HCT116 (cell line): ENCODE results near the gene ZNF423. TPM values are rescaled to one million over a fixed set of nuclear protein-coding genes. Genes with fewer than 3 reads are reported as not detected.

ENCODE experiments used
- ATAC-seq: fragments of 200-7000 bp; cut with Tn5 transposase; 2 replicates; pipeline ENCODE4 v1.9.1; 2020; ENCODE audit warnings: mild to moderate bottlenecking, moderate library complexity
- BruUV-seq: library from RNA; stranded (reverse); fragments of 400-500 nt; replicated peaks from 2 replicates; lab custom pipeline; 2021; lab: Mats Ljungman, UMichigan
- CTCF ChIA-PET: fragments of 300-600 bp; sonication (Branson Sonifier 250); formaldehyde crosslinking; loops from one replicate; lab custom pipeline; 2021; ENCODE audit warnings: antibody characterized with exemption; lab: Charles Lee
- POLR2A ChIA-PET: fragments of 300-600, 350-600 bp; sonication (Branson Sonifier 250); formaldehyde crosslinking; loops from one replicate; lab custom pipeline; 2021; ENCODE audit warnings: antibody characterized with exemption; lab: Charles Lee
- RAD21 ChIA-PET, 2 experiments: fragments of 300-600 bp; sonication (Branson Sonifier 250); formaldehyde crosslinking; loops; one replicate each; lab custom pipeline; 2023; ENCODE audit warnings: low total read pairs in 2 of 2; ENCODE audit not compliant: uncharacterized antibody in 2 of 2, unreplicated experiment in 2 of 2, low non-redundant PET in 1 of 2; lab: Charles Lee
- DNase-seq: peaks from one replicate; pipeline ENCODE4 v3.0.0-alpha.2; 2010; ENCODE audit warnings: low read depth, low spot score
- H2AFZ ChIP-seq: fragments of 200-600 bp; shearing (Covaris generic), sonication (generic); 2 replicates; pipeline ENCODE4 v1.6.1; 2017; ENCODE audit warnings: low read depth, mixed run types, mixed read lengths, antibody characterized with exemption, low read length; ENCODE audit not compliant: poor library complexity, severe bottlenecking
- H3K27ac ChIP-seq: 2 replicates; pipeline ENCODE4 v1.5.1; 2012; ENCODE audit warnings: low read depth, low read length
- H3K27me3 ChIP-seq: fragments of 200-600 bp; sonication (generic); 2 replicates; pipeline ENCODE4 v1.6.1; 2016; ENCODE audit warnings: mixed run types, low read length, mixed read lengths; ENCODE audit not compliant: insufficient read depth
- H3K36me3 ChIP-seq, 2 experiments: fragments of 200-500 bp in 1 of 2; fragments of 200-600 bp in 1 of 2; sonication (Bioruptor generic) in 1 of 2; sonication (generic) in 1 of 2; 2 replicates each; pipeline versions ENCODE4 v1.5.1 to v1.6.1; 2014 to 2016; ENCODE audit warnings: low read length in 2 of 2, inconsistent platforms in 1 of 2, mixed read lengths in 1 of 2, mixed run types in 1 of 2; ENCODE audit not compliant: insufficient read depth in 2 of 2, control insufficient read depth in 1 of 2
- H3K4me1 ChIP-seq, 2 experiments: fragments of 200-600 bp in 1 of 2; sonication (generic) in 1 of 2; 2 replicates each; pipeline versions ENCODE4 v1.5.1 to v1.6.1; 2012 to 2017; ENCODE audit warnings: low read length in 2 of 2, inconsistent platforms in 1 of 2, mild to moderate bottlenecking in 1 of 2, mixed read lengths in 1 of 2, mixed run types in 1 of 2, moderate library complexity in 1 of 2; ENCODE audit not compliant: insufficient read depth in 2 of 2, control insufficient read depth in 1 of 2
- H3K4me2 ChIP-seq: fragments of 200-600 bp; sonication (generic); 2 replicates; pipeline ENCODE4 v1.6.1; 2017; ENCODE audit warnings: mixed run types, low read length, mixed read lengths
- H3K4me3 ChIP-seq, 2 experiments: fragments of 200-600 bp in 1 of 2; sonication (generic) in 1 of 2; replicated peaks in 1 of 2; 2 replicates each; pipeline ENCODE4 v1.5.1; 2011 to 2016; ENCODE audit warnings: low read length in 2 of 2, control low read depth in 1 of 2, low read depth in 1 of 2, mild to moderate bottlenecking in 1 of 2, mixed read lengths in 1 of 2, mixed run types in 1 of 2
- H3K79me2 ChIP-seq: fragments of 200-600 bp; sonication (generic); 2 replicates; pipeline ENCODE4 v1.6.1; 2017; ENCODE audit warnings: mild to moderate bottlenecking, mixed run types, low read length, moderate library complexity, mixed read lengths; ENCODE audit not compliant: insufficient read depth
- H3K9ac ChIP-seq: fragments of 200-600 bp; sonication (generic); 2 replicates; pipeline ENCODE4 v1.6.1; 2016; ENCODE audit warnings: low read length, mixed read lengths
- H3K9me2 ChIP-seq: fragments of 200-600 bp; sonication (generic), shearing (Covaris generic); 2 replicates; pipeline ENCODE4 v1.6.1; 2017; ENCODE audit warnings: mixed run types, mild to moderate bottlenecking, moderate library complexity; ENCODE audit not compliant: insufficient read depth
- H3K9me3 ChIP-seq, 2 experiments: fragments of 200-500 bp in 1 of 2; fragments of 200-600 bp in 1 of 2; sonication (Bioruptor generic) in 1 of 2; sonication (generic) in 1 of 2; 2 replicates each; pipeline ENCODE4 v1.6.1; 2014 to 2017; ENCODE audit warnings: low read length in 2 of 2, mixed read lengths in 2 of 2, inconsistent platforms in 1 of 2, low read depth in 1 of 2, mild to moderate bottlenecking in 1 of 2, mixed run types in 1 of 2, moderate library complexity in 1 of 2; ENCODE audit not compliant: control insufficient read depth in 1 of 2, insufficient read depth in 1 of 2
- H4K20me1 ChIP-seq: fragments of 200-600 bp; sonication (generic), shearing (Covaris generic); 2 replicates; pipeline ENCODE4 v1.6.1; 2017; ENCODE audit warnings: mixed run types, mild to moderate bottlenecking, moderate library complexity; ENCODE audit not compliant: insufficient read depth
- ATF3 ChIP-seq: IDR thresholded peaks from 2 replicates; pipeline ENCODE4 v1.6.1; 2012
- CEBPB ChIP-seq: IDR thresholded peaks from 2 replicates; pipeline ENCODE4 v1.6.1; 2012; ENCODE audit warnings: low read depth
- CTCF ChIP-seq, 3 experiments: fragments of 200-600 bp in 1 of 3; sonication (generic) in 1 of 3; IDR thresholded peaks in 2 of 3; conservative IDR thresholded peaks in 1 of 3; 2 replicates each; pipeline ENCODE4 v1.5.1; 2012 to 2017; ENCODE audit warnings: low read depth in 2 of 3, low read length in 2 of 3, antibody characterized with exemption in 1 of 3, borderline replicate concordance in 1 of 3, control low read depth in 1 of 3, mild to moderate bottlenecking in 1 of 3, mixed read lengths in 1 of 3, mixed run types in 1 of 3, moderate library complexity in 1 of 3; ENCODE audit not compliant: insufficient read depth in 1 of 3
- EGR1 ChIP-seq: IDR thresholded peaks from 2 replicates; pipeline ENCODE4 v1.6.1; 2012; ENCODE audit warnings: low read depth
- ELF1 ChIP-seq: IDR thresholded peaks from 2 replicates; pipeline ENCODE4 v1.6.1; 2012; ENCODE audit warnings: low read depth, borderline replicate concordance
- FOSL1 ChIP-seq: IDR thresholded peaks from 2 replicates; pipeline ENCODE4 v1.6.1; 2012; ENCODE audit warnings: low read depth
- MAX ChIP-seq: IDR thresholded peaks from 2 replicates; pipeline ENCODE4 v1.6.1; 2012
- POLR2AphosphoS5 ChIP-seq: IDR thresholded peaks from 2 replicates; pipeline ENCODE4 v1.6.1; 2011; ENCODE audit warnings: mild to moderate bottlenecking, low read depth, low read length, moderate library complexity
- RAD21 ChIP-seq: IDR thresholded peaks from 2 replicates; pipeline ENCODE4 v1.6.1; 2012; ENCODE audit warnings: low read depth, mild to moderate bottlenecking
- REST ChIP-seq: IDR thresholded peaks from 2 replicates; pipeline ENCODE4 v1.6.1; 2012; ENCODE audit warnings: low read depth
- SP1 ChIP-seq: IDR thresholded peaks from 2 replicates; pipeline ENCODE4 v1.6.1; 2012; ENCODE audit warnings: low read depth
- intact Hi-C: fragments of 100-400 bp; cut with micrococcal nuclease; formaldehyde crosslinking; loops from 2 replicates; pipeline ENCODE4 v1.10.0; 2022
- total RNA-seq: library from RNA; stranded (reverse); gene quantifications from one replicate; pipeline ENCODE4 v1.2.1, GENCODE V29; 2021; ENCODE audit not compliant: unreplicated experiment

Gene ZNF423
- total RNA-seq, 1 experiment from 2014 or later, result 0.22 TPM

GRCh38 chr16:49477250-49477895 lies 378.5 kb downstream of the ZNF423 start:
- H3K4me3 ChIP-seq, result no peak overlapping the region
- intact Hi-C loops, result no loop called here

More at GRCh38 chr16:49477250-49477895, 378.5 kb downstream of the ZNF423 start:
- POLR2A ChIA-PET, result no interaction called here
- Histone ChIP-seq H2AFZ (no peak overlapping the region), H3K27ac (no peak overlapping the region), H3K4me1 (no peaks in the 10 kb centered on the region), H3K9ac (no peak overlapping the region), H3K9me2 (no peaks in the 10 kb centered on the region), H3K4me2 (no peak overlapping the region), H3K36me3 (no peaks in the 10 kb centered on the region), H3K9me3 (no peaks in the 10 kb centered on the region), H3K79me2 (no peaks in the 10 kb centered on the region), H4K20me1 (no peaks in the 10 kb centered on the region), H3K27me3 (peaks cover 25% of the 10 kb centered on the region)
- DNase-seq (no peak), ATAC-seq (no peak)
- CTCF ChIA-PET, result no interaction called here
- no peak for TF ChIP-seq FOSL1
- TF ChIP-seq POLR2AphosphoS5, result no peak
- TF ChIP-seq CTCF (IDR thresholded peaks at IDR 0.05 in 2 of 3, conservative IDR thresholded peaks at IDR 0.05 in 1 of 3; ENCODE audit: borderline replicate concordance in 1 of 3, insufficient read depth in 1 of 3, low read depth in 2 of 3, low read length in 2 of 3), result no peak
- no peak for TF ChIP-seq ELF1
- no peak for TF ChIP-seq MAX
- TF ChIP-seq SP1, result no peak
- TF ChIP-seq EGR1, result no peak
- TF ChIP-seq CEBPB, result no peak
- TF ChIP-seq REST, result no peak
- no peak for TF ChIP-seq RAD21
- TF ChIP-seq ATF3, result no peak
- no TSS peak for BruUV-seq
- RAD21 ChIA-PET, result no interaction called here
